HG02981 (cell line): ENCODE measurements around the gene TBCK.

Experiments used
- ATAC-seq: cut with Tn5 transposase; IDR thresholded peaks from one replicate; pipeline ENCODE4 v1.9.1; 2021; ENCODE audit warnings: mild to moderate bottlenecking, moderate library complexity; ENCODE audit not compliant: unreplicated experiment

TBCK gene

GRCh38 chr4:105996845-105997244 lies 319.2 kb downstream of the TBCK start:
- no peak for ATAC-seq

DNA sequence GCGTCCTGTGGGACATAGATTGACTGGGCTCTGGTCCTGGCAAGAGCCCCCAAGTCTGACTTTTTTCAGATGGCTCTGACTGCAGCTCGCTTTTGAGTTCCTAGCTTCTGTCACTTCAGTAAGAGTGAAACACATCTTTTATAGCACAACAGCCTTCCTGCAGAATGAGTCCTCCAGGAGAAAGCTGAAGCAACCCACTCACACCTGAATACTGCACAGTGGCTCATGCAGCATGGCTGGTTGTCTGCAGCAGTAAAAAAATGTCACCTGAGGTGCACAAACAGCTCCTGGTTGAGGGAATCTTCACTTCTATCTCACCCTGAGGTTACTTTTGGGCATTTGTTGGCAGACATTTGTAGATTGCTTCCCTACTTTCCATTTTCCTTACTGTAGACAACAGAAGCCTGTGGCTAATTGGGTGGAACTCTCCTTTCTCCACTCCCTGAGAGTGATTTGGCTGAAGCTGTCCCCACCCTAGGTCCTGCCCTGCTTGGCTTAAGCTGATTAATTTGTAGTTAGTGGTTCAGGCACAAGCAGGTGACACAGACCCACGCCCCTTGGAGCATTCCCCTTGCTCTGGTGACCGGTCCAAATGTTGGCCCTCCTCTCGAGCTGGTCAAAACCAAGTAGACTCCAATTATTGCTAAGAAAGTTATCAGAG lies 321.0 kb downstream of the TBCK start:
- no peak for ATAC-seq

DNA sequence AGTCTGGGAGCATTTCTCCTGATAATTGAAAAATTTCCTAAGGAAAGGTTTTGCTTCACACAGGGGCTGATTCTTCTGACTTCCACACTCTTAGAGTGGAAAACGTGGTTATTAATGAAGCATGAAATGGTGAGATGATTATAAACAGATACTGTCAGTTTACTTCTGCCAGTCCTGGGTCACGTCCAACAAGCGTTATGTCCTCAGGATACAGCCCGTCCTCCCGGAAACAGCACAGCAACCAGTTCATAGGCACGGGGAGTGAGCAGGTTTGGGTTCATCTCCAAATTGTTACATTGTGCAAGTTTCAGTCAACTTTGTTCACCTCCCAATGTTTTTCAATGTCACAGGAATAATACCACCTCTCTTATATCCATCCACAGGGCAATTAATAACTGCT lies 321.9 kb downstream of the TBCK start:
- no peak for ATAC-seq

GRCh38 chr4:105992641-105993305 lies 323.2 kb downstream of the TBCK start:
- ATAC-seq: no peak

GRCh38 chr4:105991726-105992125 lies 324.3 kb downstream of the TBCK start:
- no peak for ATAC-seq
